CD14-positive monocyte (primary cell): Measurements from ENCODE around the gene UBIAD1. TPM values are rescaled to one million over a fixed set of nuclear protein-coding genes. Genes with fewer than 3 reads are reported as not detected.

Source experiments
- DNase-seq, 3 donors: peaks; one replicate each; pipeline ENCODE4 v3.0.0-alpha.2; 2011 to 2022
- H2AFZ ChIP-seq: 2 replicates; pipeline ENCODE4 v1.6.0; 2012; ENCODE audit warnings: mild to moderate bottlenecking, low read depth, low read length, inconsistent platforms; ENCODE audit not compliant: insufficient read depth, poor library complexity, severe bottlenecking
- H3K27ac ChIP-seq, 2 donors: 1 replicate in 1 of 2; 2 replicates in 1 of 2; pipeline ENCODE4 v1.5.1; 2012 to 2013; ENCODE audit warnings: low read length in 2 of 2, control low read depth in 1 of 2, inconsistent platforms in 1 of 2, low read depth in 1 of 2, mild to moderate bottlenecking in 1 of 2
- H3K27me3 ChIP-seq, 2 donors: one replicate each; pipeline versions ENCODE4 v1.6.0 to v1.6.1; 2011 to 2013; ENCODE audit warnings: low read length in 2 of 2; ENCODE audit not compliant: control insufficient read depth in 2 of 2, insufficient read depth in 2 of 2
- H3K36me3 ChIP-seq, 2 donors: replicated peaks in 1 of 2; 1 replicate in 1 of 2; 2 replicates in 1 of 2; pipeline versions ENCODE4 v1.5.1 to v1.6.1; 2012 to 2013; ENCODE audit warnings: low read length in 2 of 2, control low read depth in 1 of 2, inconsistent platforms in 1 of 2, mild to moderate bottlenecking in 1 of 2; ENCODE audit not compliant: insufficient read depth in 2 of 2, control insufficient read depth in 1 of 2
- H3K4me1 ChIP-seq, 2 donors: 1 replicate in 1 of 2; 2 replicates in 1 of 2; pipeline versions ENCODE4 v1.5.1 to v1.6.1; 2012 to 2013; ENCODE audit warnings: low read length in 2 of 2, control low read depth in 1 of 2, inconsistent platforms in 1 of 2, mild to moderate bottlenecking in 1 of 2, moderate library complexity in 1 of 2; ENCODE audit not compliant: insufficient read depth in 2 of 2, control insufficient read depth in 1 of 2
- H3K4me2 ChIP-seq: replicated peaks from 2 replicates; pipeline ENCODE3; 2012; ENCODE audit warnings: low read length, moderate library complexity, mild to moderate bottlenecking; ENCODE audit not compliant: poor library complexity, severe bottlenecking; ENCODE audit errors: extremely low read depth
- H3K4me3 ChIP-seq, 3 experiments: fragments of 200-600 bp in 1 of 3; sonication (generic) in 1 of 3; replicated peaks in 1 of 3; 1 replicate in 2 of 3; 2 replicates in 1 of 3; pipeline ENCODE4 v1.5.1; 2011 to 2013; ENCODE audit warnings: low read length in 3 of 3, mild to moderate bottlenecking in 3 of 3, control low read depth in 2 of 3, low read depth in 2 of 3, inconsistent platforms in 1 of 3, moderate library complexity in 1 of 3
- H3K79me2 ChIP-seq: 2 replicates; pipeline ENCODE4 v1.6.0; 2012; ENCODE audit warnings: mild to moderate bottlenecking, control low read depth, inconsistent platforms, low read length, moderate library complexity; ENCODE audit not compliant: insufficient read depth
- H3K9ac ChIP-seq: 2 replicates; pipeline ENCODE4 v1.6.0; 2017; ENCODE audit warnings: low read length, mild to moderate bottlenecking; ENCODE audit not compliant: insufficient read depth, poor library complexity, severe bottlenecking
- H3K9me3 ChIP-seq, 2 donors: replicated peaks in 1 of 2; 1 replicate in 1 of 2; 2 replicates in 1 of 2; pipeline versions ENCODE4 v1.5.1 to v1.6.1; 2012 to 2013; ENCODE audit warnings: low read length in 2 of 2, control low read depth in 1 of 2; ENCODE audit not compliant: control insufficient read depth in 1 of 2, insufficient read depth in 1 of 2
- H4K20me1 ChIP-seq: 2 replicates; pipeline ENCODE4 v1.6.0; 2012; ENCODE audit warnings: mild to moderate bottlenecking, low read length, control low read depth, moderate library complexity; ENCODE audit not compliant: insufficient read depth
- H3K27ac Mint-ChIP-seq, 7 donors: one replicate each; pipeline ENCODE4 v1.8.0; 2020; ENCODE audit warnings: mild to moderate bottlenecking in 7 of 7, mixed read lengths in 7 of 7, moderate library complexity in 6 of 7, inconsistent platforms in 2 of 7
- H3K27me3 Mint-ChIP-seq, 3 donors: one replicate each; pipeline ENCODE4 v1.8.0; 2021 to 2022; ENCODE audit warnings: low read depth in 3 of 3, mild to moderate bottlenecking in 3 of 3, mixed read lengths in 3 of 3, moderate library complexity in 3 of 3, inconsistent platforms in 1 of 3
- H3K36me3 Mint-ChIP-seq, 2 donors: one replicate each; pipeline ENCODE4 v1.8.0; 2020; ENCODE audit warnings: mixed read lengths in 2 of 2, inconsistent platforms in 1 of 2, mild to moderate bottlenecking in 1 of 2
- H3K4me1 Mint-ChIP-seq: one replicate; pipeline ENCODE4 v1.8.0; 2020; ENCODE audit warnings: mild to moderate bottlenecking, mixed read lengths
- H3K4me3 Mint-ChIP-seq, 2 donors: one replicate each; pipeline ENCODE4 v1.8.0; 2020; ENCODE audit warnings: mild to moderate bottlenecking in 2 of 2, mixed read lengths in 2 of 2, moderate library complexity in 1 of 2
- H3K9me3 Mint-ChIP-seq, 7 donors: one replicate each; pipeline ENCODE4 v1.8.0; 2020 to 2022; ENCODE audit warnings: mixed read lengths in 7 of 7, mild to moderate bottlenecking in 6 of 7, moderate library complexity in 6 of 7, inconsistent platforms in 2 of 7
- WGBS: methylation state at CpG from one replicate; pipeline ENCODE4 v1.1.5; 2013; ENCODE audit warnings: missing lambda C conversion rate; ENCODE audit not compliant: insufficient coverage; 5-methylcytosine and 5-hydroxymethylcytosine counted together
- intact Hi-C, 2 donors: fragments of 100-400 bp; cut with micrococcal nuclease; formaldehyde crosslinking; loops; one replicate each; pipeline versions ENCODE4 v1.15.0 to v1.15.1; 2023
- polyA plus RNA-seq, 3 donors: library from polyadenylated mRNA; depleted of rRNA in 1 of 3; unstranded in 2 of 3; stranded (reverse) in 1 of 3; fragments of 300-500 nt in 2 of 3; fragments of >200 nt in 1 of 3; fragmentation: Illumina TruSeq in 2 of 3; gene quantifications; 1 replicate in 2 of 3; 2 replicates in 1 of 3; pipeline ENCODE4 v1.2.3, GENCODE V29; 2012 to 2021
- TF ChIP-seq, protein P1 (sequence below): fragments of 200-600 bp; IDR thresholded peaks from one replicate; pipeline ENCODE4 v1.8.0; 2022; ENCODE audit warnings: antibody characterized with exemption, mild to moderate bottlenecking

UBIAD1 gene
- polyA plus RNA-seq, 3 donors = 4.3 to 10.5 (median 9.8) TPM

GRCh38 chr1:11318982-11319381 is 46.0 kb downstream of the UBIAD1 start:
- TF ChIP-seq, protein P1, sequence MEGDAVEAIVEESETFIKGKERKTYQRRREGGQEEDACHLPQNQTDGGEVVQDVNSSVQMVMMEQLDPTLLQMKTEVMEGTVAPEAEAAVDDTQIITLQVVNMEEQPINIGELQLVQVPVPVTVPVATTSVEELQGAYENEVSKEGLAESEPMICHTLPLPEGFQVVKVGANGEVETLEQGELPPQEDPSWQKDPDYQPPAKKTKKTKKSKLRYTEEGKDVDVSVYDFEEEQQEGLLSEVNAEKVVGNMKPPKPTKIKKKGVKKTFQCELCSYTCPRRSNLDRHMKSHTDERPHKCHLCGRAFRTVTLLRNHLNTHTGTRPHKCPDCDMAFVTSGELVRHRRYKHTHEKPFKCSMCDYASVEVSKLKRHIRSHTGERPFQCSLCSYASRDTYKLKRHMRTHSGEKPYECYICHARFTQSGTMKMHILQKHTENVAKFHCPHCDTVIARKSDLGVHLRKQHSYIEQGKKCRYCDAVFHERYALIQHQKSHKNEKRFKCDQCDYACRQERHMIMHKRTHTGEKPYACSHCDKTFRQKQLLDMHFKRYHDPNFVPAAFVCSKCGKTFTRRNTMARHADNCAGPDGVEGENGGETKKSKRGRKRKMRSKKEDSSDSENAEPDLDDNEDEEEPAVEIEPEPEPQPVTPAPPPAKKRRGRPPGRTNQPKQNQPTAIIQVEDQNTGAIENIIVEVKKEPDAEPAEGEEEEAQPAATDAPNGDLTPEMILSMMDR = no peak
- H3K36me3 ChIP-seq = no peaks in the 10 kb centered on the region
- no peaks in the 10 kb centered on the region for H3K27me3 ChIP-seq
- no peak overlapping the region for H2AFZ ChIP-seq
- H3K9me3 ChIP-seq = no peaks in the 10 kb centered on the region
- H3K4me1 ChIP-seq = no peaks in the 10 kb centered on the region
- Mint-ChIP-seq H3K27ac (no peak overlapping the region), H3K9me3 (no peaks in the 10 kb centered on the region), H3K4me1 (no peaks in the 10 kb centered on the region), H3K4me3 (no peak overlapping the region), H3K36me3 (no peaks in the 10 kb centered on the region), H3K27me3 (peaks cover 1 to 7% (median 6%) of the 10 kb centered on the region in 3 donors)
- no peak for DNase-seq
- H3K4me2 ChIP-seq = no peak overlapping the region
- no peaks in the 10 kb centered on the region for H3K79me2 ChIP-seq
- no peaks in the 10 kb centered on the region for H4K20me1 ChIP-seq
- WGBS = 93% methylated on average over 10 of the region's 11 CpGs
- no peak overlapping the region for H3K4me3 ChIP-seq
- no peak overlapping the region for H3K27ac ChIP-seq
- no peak overlapping the region for H3K9ac ChIP-seq
- intact Hi-C loops = no loop called here

GRCh38 chr1:11320153-11320936 is 47.3 kb downstream of the UBIAD1 start:
- WGBS = 18% methylated on average over 14 of the region's 15 CpGs
- no peaks in the 10 kb centered on the region for H3K27me3 ChIP-seq
- no peak overlapping the region for H3K27ac Mint-ChIP-seq
- H3K4me3 ChIP-seq = no peak overlapping the region
- no peak overlapping the region for H3K9ac ChIP-seq
- no peaks in the 10 kb centered on the region for H3K9me3 Mint-ChIP-seq
- H4K20me1 ChIP-seq = no peaks in the 10 kb centered on the region
- no peak overlapping the region for H3K27ac ChIP-seq
- no peaks in the 10 kb centered on the region for H3K79me2 ChIP-seq
- intact Hi-C loops = no loop called here
- H3K4me2 ChIP-seq = no peak overlapping the region
- H3K27me3 Mint-ChIP-seq = peaks cover 1 to 8% (median 7%) of the 10 kb centered on the region in 3 donors
- DNase-seq = no peak
- no peaks in the 10 kb centered on the region for H3K36me3 ChIP-seq
- TF ChIP-seq, protein P1 = peak; percentile 41
- H3K4me1 Mint-ChIP-seq = no peaks in the 10 kb centered on the region
- H2AFZ ChIP-seq = no peak overlapping the region
- no peaks in the 10 kb centered on the region for H3K36me3 Mint-ChIP-seq
- no peaks in the 10 kb centered on the region for H3K4me1 ChIP-seq
- no peak overlapping the region for H3K4me3 Mint-ChIP-seq
- H3K9me3 ChIP-seq = no peaks in the 10 kb centered on the region
